ENCODE data around the gene DDIT4.

DNA sequence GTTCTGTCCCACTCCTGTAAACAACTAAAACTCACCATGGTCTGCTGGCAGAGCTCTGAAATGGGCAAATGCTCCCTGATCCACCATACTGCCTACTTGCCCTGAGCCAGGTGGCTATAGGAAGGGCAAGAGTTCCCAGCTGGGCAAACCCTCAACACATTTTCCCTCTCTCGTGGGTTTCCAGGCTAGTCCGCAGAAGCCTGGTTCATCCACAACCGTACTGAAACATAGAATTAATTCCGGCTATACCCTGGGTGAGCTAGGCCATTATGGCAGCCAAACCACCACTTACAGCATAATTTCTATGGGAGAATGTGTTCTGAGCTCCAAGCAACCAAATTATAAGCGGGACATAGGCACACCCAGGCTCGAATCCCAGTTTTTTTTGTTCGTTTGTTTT, 20.1 kb upstream of the DDIT4 start:
- TF ChIP-seq CTCF (conservative IDR thresholded peaks at IDR 0.05; ENCODE audit: low read depth, low read length) (no peak), EZH2 (IDR thresholded peaks at IDR 0.05; ENCODE audit: low read length, unreplicated experiment) (no peak), EZH2phosphoT487 (IDR thresholded peaks at IDR 0.05; ENCODE audit: borderline replicate concordance, low read length) (no peak)

Measured in PC-3 (cell line).